Liver (tissue), 9 donors: Measurements from ENCODE around the gene TMEM101. TPM values are rescaled to one million over a fixed set of nuclear protein-coding genes. Genes with fewer than 3 reads are reported as not detected.

Source experiments
- DNase-seq: peaks from one replicate; pipeline ENCODE4 v3.0.0-alpha.2; 2017; ENCODE audit warnings: low spot score
- H3K27ac ChIP-seq, 2 donors: one replicate each; pipeline ENCODE4 v1.7.0; 2013; ENCODE audit warnings: inconsistent platforms in 2 of 2, low read length in 2 of 2, control low read depth in 1 of 2, low read depth in 1 of 2, mild to moderate bottlenecking in 1 of 2
- H3K27me3 ChIP-seq, 4 donors: one replicate each; pipeline versions ENCODE4 v1.6.1 to v1.7.0; 2013; ENCODE audit warnings: low read length in 3 of 4, inconsistent platforms in 1 of 4, mild to moderate bottlenecking in 1 of 4, moderate library complexity in 1 of 4; ENCODE audit not compliant: control insufficient read depth in 4 of 4, insufficient read depth in 4 of 4
- H3K36me3 ChIP-seq, 4 donors: one replicate each; pipeline versions ENCODE4 v1.6.1 to v1.7.0; 2013; ENCODE audit warnings: low read length in 3 of 4, mild to moderate bottlenecking in 3 of 4, low read depth in 1 of 4, moderate library complexity in 1 of 4; ENCODE audit not compliant: control insufficient read depth in 4 of 4, insufficient read depth in 3 of 4
- H3K4me1 ChIP-seq, 4 donors: one replicate each; pipeline versions ENCODE4 v1.6.1 to v1.7.0; 2013; ENCODE audit warnings: low read length in 3 of 4, mild to moderate bottlenecking in 3 of 4, moderate library complexity in 1 of 4; ENCODE audit not compliant: control insufficient read depth in 4 of 4, insufficient read depth in 4 of 4
- H3K4me3 ChIP-seq, 3 donors: one replicate each; pipeline versions ENCODE4 v1.6.1 to v1.7.0; 2013; ENCODE audit warnings: low read length in 3 of 3, control low read depth in 1 of 3, low read depth in 1 of 3, mild to moderate bottlenecking in 1 of 3
- H3K9ac ChIP-seq, 2 donors: one replicate each; pipeline ENCODE4 v1.7.0; 2013; ENCODE audit warnings: low read length in 2 of 2, mild to moderate bottlenecking in 2 of 2, moderate library complexity in 2 of 2, control low read depth in 1 of 2, low read depth in 1 of 2
- H3K9me3 ChIP-seq, 4 donors: one replicate each; pipeline versions ENCODE4 v1.6.1 to v1.7.0; 2013; ENCODE audit warnings: low read length in 3 of 4; ENCODE audit not compliant: control insufficient read depth in 4 of 4
- ATF3 ChIP-seq: IDR thresholded peaks from 2 replicates; pipeline ENCODE4 v1.6.1; 2016; ENCODE audit warnings: antibody characterized with exemption
- CTCF ChIP-seq: fragments of 150-350 bp; IDR thresholded peaks from 2 replicates; pipeline ENCODE4 v1.5.1; 2017; ENCODE audit warnings: improper control_type of control experiment, low read depth, low read length; ENCODE audit not compliant: missing input control
- EGR1 ChIP-seq, 2 donors: IDR thresholded peaks; 2 replicates each; pipeline ENCODE4 v1.6.1; 2016 to 2018; ENCODE audit warnings: antibody characterized with exemption in 2 of 2, low read depth in 2 of 2
- FOXA1 ChIP-seq: IDR thresholded peaks from 2 replicates; pipeline ENCODE4 v1.6.1; 2016; ENCODE audit warnings: antibody characterized with exemption
- FOXA2 ChIP-seq: IDR thresholded peaks from 2 replicates; pipeline ENCODE4 v1.6.1; 2016; ENCODE audit warnings: antibody characterized with exemption
- GABPA ChIP-seq, 2 donors: IDR thresholded peaks in 1 of 2; conservative IDR thresholded peaks in 1 of 2; 2 replicates each; pipeline ENCODE4 v1.6.1; 2016; ENCODE audit warnings: antibody characterized with exemption in 2 of 2, mild to moderate bottlenecking in 1 of 2, moderate library complexity in 1 of 2
- HNF4A ChIP-seq, 2 donors: conservative IDR thresholded peaks; 2 replicates each; pipeline ENCODE4 v1.6.1; 2016; ENCODE audit warnings: antibody characterized with exemption in 2 of 2, mild to moderate bottlenecking in 2 of 2
- HNF4G ChIP-seq: IDR thresholded peaks from 2 replicates; pipeline ENCODE4 v1.6.1; 2016; ENCODE audit warnings: antibody characterized with exemption
- JUND ChIP-seq, 2 donors: IDR thresholded peaks; 2 replicates each; pipeline ENCODE4 v1.6.1; 2016; ENCODE audit warnings: antibody characterized with exemption in 2 of 2
- MAX ChIP-seq: IDR thresholded peaks from 2 replicates; pipeline ENCODE4 v1.6.1; 2016; ENCODE audit warnings: antibody characterized with exemption
- NR2F2 ChIP-seq: IDR thresholded peaks from 2 replicates; pipeline ENCODE4 v1.6.1; 2016; ENCODE audit warnings: antibody characterized with exemption
- RAD21 ChIP-seq, 2 donors: IDR thresholded peaks; 2 replicates each; pipeline ENCODE4 v1.6.1; 2016; ENCODE audit warnings: antibody characterized with exemption in 2 of 2, mild to moderate bottlenecking in 2 of 2
- REST ChIP-seq: IDR thresholded peaks from 2 replicates; pipeline ENCODE4 v1.6.1; 2016; ENCODE audit warnings: antibody characterized with exemption, mild to moderate bottlenecking
- RXRA ChIP-seq, 2 donors: IDR thresholded peaks; 2 replicates each; pipeline ENCODE4 v1.6.1; 2017 to 2018; ENCODE audit warnings: antibody characterized with exemption in 2 of 2, mild to moderate bottlenecking in 1 of 2
- SP1 ChIP-seq: IDR thresholded peaks from 2 replicates; pipeline ENCODE4 v1.6.1; 2018; ENCODE audit warnings: antibody characterized with exemption, mild to moderate bottlenecking
- TAF1 ChIP-seq: conservative IDR thresholded peaks from 2 replicates; pipeline ENCODE4 v1.6.1; 2016; ENCODE audit warnings: antibody characterized with exemption, mild to moderate bottlenecking
- YY1 ChIP-seq: IDR thresholded peaks from 2 replicates; pipeline ENCODE4 v1.6.1; 2016; ENCODE audit warnings: antibody characterized with exemption, mild to moderate bottlenecking
- ZBTB33 ChIP-seq: IDR thresholded peaks from 2 replicates; pipeline ENCODE4 v1.6.1; 2016; ENCODE audit warnings: antibody characterized with exemption
- WGBS: extraction: QIAGEN DNeasy Blood & Tissue Kit; methylation state at CpG from one replicate; pipeline ENCODE4 v1.1.7; 2013; 5-methylcytosine and 5-hydroxymethylcytosine counted together
- polyA plus RNA-seq, 2 donors: library from polyadenylated mRNA; stranded (reverse) in 1 of 2; unstranded in 1 of 2; fragments of 200-250 nt in 1 of 2; fragments of >200 nt in 1 of 2; fragmentation: Nextera tagmentation in 1 of 2; extraction: Ambion mirVana in 1 of 2; gene quantifications; one replicate each; pipeline versions ENCODE4 v1.2.1 to v1.2.3, GENCODE V29; 2013 to 2015
- total RNA-seq, 2 donors: library from RNA; depleted of rRNA; stranded (reverse); fragments of >200 nt; gene quantifications; one replicate each; pipeline ENCODE4 v1.2.3, GENCODE V29; 2014
- donor health status: healthy.
- donor health status: healthy.
- donor health status: healthy.
- donor health status: healthy.
- donor health status: healthy.

TMEM101 gene
- total and polyA plus RNA-seq, 4 donors = 12.0 to 25.7 (median 21.4) TPM

GRCh38 chr17:44001461-44001920 lies 13.3 kb downstream of the TMEM101 start:
- Histone ChIP-seq H3K27ac (peak overlapping the region; percentile 94 to 98), H3K9me3 (no peaks in the 10 kb centered on the region), H3K4me3 (no peak overlapping the region), H3K9ac (peak overlapping the region in 1 of 2 donors; percentile 50), H3K4me1 (peaks cover 16 to 64% (median 36%) of the 10 kb centered on the region in 4 donors), H3K27me3 (no peaks in the 10 kb centered on the region), H3K36me3 (no peaks in the 10 kb centered on the region)
- WGBS = 41% methylated on average over 2 of the region's 2 CpGs
- peak; percentile 70 for DNase-seq
- TF ChIP-seq EGR1 (IDR thresholded peaks at IDR 0.05; ENCODE audit: low read depth in 2 of 2) = no peak
- TF ChIP-seq HNF4G = no peak
- TF ChIP-seq JUND (IDR thresholded peaks at IDR 0.05) = peak in 1 of 2 donors; percentile 61
- peak; percentile 78 to 84 for TF ChIP-seq HNF4A (conservative IDR thresholded peaks at IDR 0.05)
- TF ChIP-seq RAD21 (IDR thresholded peaks at IDR 0.05) = no peak
- TF ChIP-seq TAF1 = peak; percentile 96
- TF ChIP-seq YY1 = peak; percentile 81
- TF ChIP-seq ZBTB33 = peak; percentile 60
- no peak for TF ChIP-seq FOXA1
- TF ChIP-seq SP1 = peak; percentile 92
- TF ChIP-seq ATF3 = no peak
- no peak for TF ChIP-seq FOXA2
- TF ChIP-seq MAX = peak; percentile 60
- TF ChIP-seq RXRA (IDR thresholded peaks at IDR 0.05) = peak; percentile 96 to 97
- TF ChIP-seq CTCF = no peak
- TF ChIP-seq REST = peak; percentile 91
- TF ChIP-seq GABPA (IDR thresholded peaks at IDR 0.05 in 1 of 2, conservative IDR thresholded peaks at IDR 0.05 in 1 of 2) = no peak
- TF ChIP-seq NR2F2 = peak; percentile 21
